GM12874 (cell line): Measurements from ENCODE around the gene JAKMIP1.

Experiments
- TF ChIP-seq, protein P1 (sequence below): IDR thresholded peaks from 2 replicates; pipeline ENCODE4 v1.5.1; 2011; ENCODE audit warnings: low read depth, mild to moderate bottlenecking, control low read depth, low read length, moderate library complexity; ENCODE audit not compliant: insufficient read depth

JAKMIP1 gene

DNA sequence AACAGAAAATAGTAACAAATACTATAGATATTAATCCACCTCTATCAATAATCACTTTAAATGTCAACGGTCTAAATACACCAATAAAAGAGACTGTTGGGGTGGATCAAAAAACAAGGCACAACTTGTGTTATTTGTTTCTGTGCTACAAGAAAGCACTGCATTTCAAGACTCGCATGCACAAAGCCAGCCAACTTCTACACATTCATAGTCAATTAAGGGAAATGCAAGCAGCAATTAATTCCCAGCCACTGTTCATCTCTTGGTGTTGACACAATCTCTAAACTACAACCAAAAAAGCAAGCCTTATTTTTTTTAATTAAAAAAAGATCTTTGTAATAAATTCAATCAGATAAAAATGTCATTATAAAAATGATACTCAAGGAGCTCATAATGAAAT lies 67.6 kb downstream of the JAKMIP1 start:
- TF ChIP-seq, protein P1, sequence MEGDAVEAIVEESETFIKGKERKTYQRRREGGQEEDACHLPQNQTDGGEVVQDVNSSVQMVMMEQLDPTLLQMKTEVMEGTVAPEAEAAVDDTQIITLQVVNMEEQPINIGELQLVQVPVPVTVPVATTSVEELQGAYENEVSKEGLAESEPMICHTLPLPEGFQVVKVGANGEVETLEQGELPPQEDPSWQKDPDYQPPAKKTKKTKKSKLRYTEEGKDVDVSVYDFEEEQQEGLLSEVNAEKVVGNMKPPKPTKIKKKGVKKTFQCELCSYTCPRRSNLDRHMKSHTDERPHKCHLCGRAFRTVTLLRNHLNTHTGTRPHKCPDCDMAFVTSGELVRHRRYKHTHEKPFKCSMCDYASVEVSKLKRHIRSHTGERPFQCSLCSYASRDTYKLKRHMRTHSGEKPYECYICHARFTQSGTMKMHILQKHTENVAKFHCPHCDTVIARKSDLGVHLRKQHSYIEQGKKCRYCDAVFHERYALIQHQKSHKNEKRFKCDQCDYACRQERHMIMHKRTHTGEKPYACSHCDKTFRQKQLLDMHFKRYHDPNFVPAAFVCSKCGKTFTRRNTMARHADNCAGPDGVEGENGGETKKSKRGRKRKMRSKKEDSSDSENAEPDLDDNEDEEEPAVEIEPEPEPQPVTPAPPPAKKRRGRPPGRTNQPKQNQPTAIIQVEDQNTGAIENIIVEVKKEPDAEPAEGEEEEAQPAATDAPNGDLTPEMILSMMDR, result no peak

DNA sequence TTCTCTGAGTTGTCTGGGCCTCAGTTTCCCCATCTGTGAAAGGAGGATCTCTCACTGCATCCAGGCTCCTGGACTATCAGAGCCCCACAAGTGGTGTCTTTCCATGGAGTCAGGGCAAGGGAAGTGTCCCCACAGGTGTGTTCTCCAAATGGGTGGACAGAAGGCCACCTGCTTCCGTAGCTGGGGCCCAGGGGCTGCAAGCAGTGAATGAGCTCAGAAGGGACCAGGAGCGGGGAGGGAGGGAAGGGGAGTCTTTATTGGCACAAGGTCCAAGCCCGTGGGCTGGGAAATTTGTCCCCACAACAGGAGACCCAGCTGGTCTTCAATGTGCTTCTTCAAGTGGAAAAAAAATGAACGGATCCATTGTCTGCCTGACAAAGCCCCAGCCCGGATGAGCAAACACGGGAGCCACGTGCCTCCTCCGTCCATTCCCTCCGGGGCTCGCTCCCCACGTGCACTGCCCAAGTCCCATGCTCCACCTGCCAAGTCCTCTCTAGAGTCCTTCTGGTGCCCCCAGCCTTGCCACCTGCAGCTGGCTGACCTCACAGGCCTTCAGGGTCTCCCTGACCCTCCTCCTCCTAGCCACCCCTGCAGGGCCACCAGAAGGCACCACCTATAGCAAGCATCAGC lies 72.0 kb downstream of the JAKMIP1 start:
- TF ChIP-seq, protein P1, result no peak

DNA sequence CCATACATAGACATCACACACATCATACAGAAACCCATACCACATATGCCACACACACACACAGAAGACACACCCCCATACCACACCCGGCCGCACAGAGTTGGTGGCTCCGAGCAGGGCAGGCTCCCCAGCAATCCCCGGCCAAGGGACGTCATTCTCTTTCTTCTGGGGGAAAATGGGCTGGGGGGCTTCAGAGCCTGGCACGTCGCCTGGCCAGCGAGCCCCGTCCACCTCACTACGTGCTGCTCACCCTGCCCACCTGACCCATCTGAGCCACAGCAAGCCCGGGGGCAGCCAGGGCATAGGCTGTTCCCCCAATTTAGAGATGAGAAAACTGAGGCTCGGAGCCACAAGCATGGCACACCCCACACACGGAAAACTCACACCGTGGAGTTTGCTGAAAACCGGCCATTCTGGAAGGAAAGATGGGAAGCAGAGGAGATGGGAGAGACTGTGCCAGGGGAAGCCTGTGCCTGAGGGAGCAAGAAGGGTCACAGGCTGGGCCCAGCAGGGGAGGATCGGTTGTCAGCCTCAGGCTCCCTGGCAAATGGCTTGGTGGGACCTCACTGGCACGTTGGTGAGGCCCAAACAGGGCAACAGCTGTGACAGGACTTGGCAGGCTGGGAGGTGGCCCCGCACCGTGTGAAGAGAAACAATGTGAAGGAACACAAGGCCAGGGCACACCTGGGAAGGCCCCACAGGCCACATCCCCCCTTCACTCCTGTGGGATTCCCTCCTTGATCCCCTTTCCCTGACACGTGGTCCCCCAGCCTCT lies 73.2 kb downstream of the JAKMIP1 start:
- TF ChIP-seq, protein P1, result no peak

DNA sequence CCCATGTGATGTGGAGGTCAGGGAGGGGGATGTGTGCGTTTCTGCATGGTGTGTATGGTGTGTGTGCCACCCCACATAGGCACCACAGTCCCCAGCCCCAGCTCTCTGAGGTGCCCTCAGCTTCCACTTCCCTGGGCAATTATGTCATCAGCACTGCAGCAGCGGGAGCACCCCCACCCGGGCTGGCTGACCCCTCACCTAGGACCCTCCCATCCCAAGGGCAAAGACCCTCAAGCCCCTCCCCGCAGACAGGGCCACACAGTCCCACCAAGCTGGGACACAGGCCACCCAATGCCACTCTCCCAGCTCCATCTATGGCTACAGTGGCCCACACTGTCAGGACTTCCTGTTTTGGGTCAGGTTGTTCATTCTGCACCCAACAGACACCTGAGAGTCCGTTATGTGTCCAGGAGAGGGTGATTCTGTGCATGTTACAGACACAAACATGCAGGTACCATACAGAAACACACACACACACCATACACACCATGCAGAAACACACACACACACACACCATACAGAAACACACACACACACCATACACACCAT lies 75.2 kb downstream of the JAKMIP1 start:
- TF ChIP-seq, protein P1, result no peak

DNA sequence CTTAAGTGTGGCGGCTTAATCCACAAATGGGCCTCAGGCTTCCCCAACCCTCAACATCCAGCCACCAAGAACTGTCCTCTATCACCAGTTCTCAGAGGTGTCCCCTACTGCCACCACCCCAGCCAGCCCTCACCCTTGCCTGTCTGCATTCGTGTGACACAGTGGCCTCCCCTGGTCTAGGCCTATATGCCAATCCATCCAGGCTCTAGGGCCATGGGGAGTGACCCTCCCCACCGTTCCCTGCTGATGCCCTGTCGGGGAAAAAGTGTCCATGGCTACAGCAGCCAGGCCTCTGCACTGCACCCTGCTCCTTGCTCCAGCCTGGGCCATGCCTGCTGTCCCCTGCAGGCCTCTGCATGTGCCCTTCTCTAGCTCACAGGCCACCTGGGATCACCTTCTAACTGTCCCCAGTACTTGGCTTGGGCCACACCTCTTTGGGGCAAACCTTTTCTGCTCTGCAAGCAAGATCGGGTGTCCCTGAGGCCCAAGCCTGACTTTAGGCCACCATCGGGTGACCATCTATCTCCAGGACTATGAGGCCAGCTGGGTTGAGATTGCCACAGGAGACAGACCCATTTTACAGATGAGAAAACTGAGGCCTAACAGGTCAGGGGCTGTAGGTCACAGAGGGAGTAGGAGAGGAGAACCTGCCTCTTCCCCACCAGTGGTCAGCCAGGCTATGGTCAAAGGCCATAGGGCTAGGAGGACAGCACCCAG lies 75.8 kb downstream of the JAKMIP1 start:
- TF ChIP-seq, protein P1, result no peak

DNA sequence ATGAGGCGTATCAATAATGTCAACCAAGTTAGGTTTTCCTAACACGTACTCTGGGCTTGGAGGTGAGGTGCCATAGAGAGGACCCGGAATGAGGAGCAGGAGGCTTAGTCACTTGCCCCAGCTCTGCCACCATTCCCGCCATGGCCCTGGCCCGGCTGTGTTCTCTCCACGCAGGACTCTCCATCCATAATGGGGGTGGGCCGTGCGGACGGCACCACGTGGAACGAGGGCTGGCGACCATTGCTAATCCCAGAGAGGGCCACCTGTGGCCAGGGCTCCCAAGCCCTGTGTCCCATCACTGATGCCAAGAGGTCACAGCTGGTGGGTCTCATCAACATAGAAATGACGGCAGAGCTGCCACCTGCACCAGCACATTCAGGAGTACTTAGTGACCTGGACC lies 76.4 kb downstream of the JAKMIP1 start:
- TF ChIP-seq, protein P1, result no peak

DNA sequence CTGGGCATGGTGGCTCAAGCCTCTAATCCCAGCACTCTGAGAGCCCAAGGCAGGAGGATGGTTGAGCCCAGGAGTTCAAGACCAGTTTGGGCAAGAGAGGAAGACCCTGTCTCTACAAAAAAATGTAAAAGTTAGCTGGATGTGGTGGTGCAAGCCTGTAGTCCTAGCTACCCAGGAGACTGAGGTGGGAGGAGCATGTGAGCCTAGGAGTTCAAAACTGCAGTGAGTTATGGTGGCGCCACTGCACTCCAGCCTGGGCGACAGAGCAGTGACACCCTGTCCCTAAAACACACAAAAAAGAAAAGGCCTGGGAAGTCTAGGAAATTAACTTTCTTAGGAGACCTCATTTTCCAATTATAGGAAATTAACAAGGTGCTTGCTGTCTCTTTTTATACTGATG lies 76.8 kb downstream of the JAKMIP1 start:
- TF ChIP-seq, protein P1, result no peak
